Measurements from ENCODE around the gene SESN3. TPM values are rescaled to one million over a fixed set of nuclear protein-coding genes. Genes with fewer than 3 reads are reported as not detected.
"Not testable (repeated sequence)": the region's sequence is repeated elsewhere in the genome, so short reads cannot be mapped to it uniquely, and the experiment has no call there.

SESN3 gene
- polyA plus RNA-seq, 1 of the 3 experiments (the other 2 are of a cell fraction): 1.7 TPM

- ChIA-PET POLR2A (no interaction called here), CTCF (interaction anchor here (0.9 to 2.1 kb wide), 6 partner anchors 26 to 477 kb away, joined by 3 to 8 read pairs (median 3); no protein-coding TSS in a partner anchor)
- Histone ChIP-seq H3K27me3 (ENCODE audit: insufficient read depth) (no peaks in the 10 kb centered on the region), H3K9ac (peak overlapping the region; percentile 55; the same call in 1 of the 2 replicates), H3K4me2 (peak overlapping the region; percentile 74), H3K9me2 (no peaks in the 10 kb centered on the region), H3F3A (replicated peaks; ENCODE audit: insufficient read depth) (peaks cover 12% of the 10 kb centered on the region), H3K79me2 (ENCODE audit: insufficient read depth) (no peaks in the 10 kb centered on the region), H3K4me1 (ENCODE audit: control insufficient read depth in 1 of 2, insufficient read depth in 2 of 2, low read depth in 1 of 2, low read length in 1 of 2) (peaks cover 11 to 18% of the 10 kb centered on the region in 2 experiments; a peak in 3 of 4 replicates), H3K27ac (ENCODE audit: low read depth in 2 of 2, low read length in 1 of 2) (peak overlapping the region; percentile 20 to 76; a peak in 3 of 4 replicates), H2AFZ (ENCODE audit: low read depth) (peak overlapping the region; percentile 73; the same call in 1 of the 2 replicates), H3K36me3 (replicated peaks in 1 of 2; ENCODE audit: control insufficient read depth in 1 of 2, insufficient read depth in 2 of 2, low read length in 1 of 2) (no peaks in the 10 kb centered on the region), H3K4me3 (ENCODE audit: low read depth in 2 of 2, low read length in 1 of 2) (peak overlapping the region; percentile 79 to 91), H3K9me3 (no peaks in the 10 kb centered on the region), H4K20me1 (ENCODE audit: insufficient read depth) (no peaks in the 10 kb centered on the region)
- TF ChIP-seq, protein P1, sequence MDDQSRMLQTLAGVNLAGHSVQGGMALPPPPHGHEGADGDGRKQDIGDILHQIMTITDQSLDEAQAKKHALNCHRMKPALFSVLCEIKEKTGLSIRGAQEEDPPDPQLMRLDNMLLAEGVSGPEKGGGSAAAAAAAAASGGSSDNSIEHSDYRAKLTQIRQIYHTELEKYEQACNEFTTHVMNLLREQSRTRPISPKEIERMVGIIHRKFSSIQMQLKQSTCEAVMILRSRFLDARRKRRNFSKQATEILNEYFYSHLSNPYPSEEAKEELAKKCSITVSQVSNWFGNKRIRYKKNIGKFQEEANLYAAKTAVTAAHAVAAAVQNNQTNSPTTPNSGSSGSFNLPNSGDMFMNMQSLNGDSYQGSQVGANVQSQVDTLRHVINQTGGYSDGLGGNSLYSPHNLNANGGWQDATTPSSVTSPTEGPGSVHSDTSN (IDR thresholded peaks at IDR 0.05): peak; percentile 82
- peak; percentile 6; the same call in 1 of the 2 replicates for TF ChIP-seq JUND (IDR thresholded peaks at IDR 0.05)
- no peak for TF ChIP-seq FOXM1 (IDR thresholded peaks at IDR 0.05; ENCODE audit: low read depth)
- DNase-seq: no peak
- WGBS (ENCODE audit: low lambda C conversion rate): 3% methylated on average over 12 of the region's 12 CpGs
These were observed 1.6 kb downstream of the SESN3 start for GRCh38 chr11:95229199-95229992.

DNA sequence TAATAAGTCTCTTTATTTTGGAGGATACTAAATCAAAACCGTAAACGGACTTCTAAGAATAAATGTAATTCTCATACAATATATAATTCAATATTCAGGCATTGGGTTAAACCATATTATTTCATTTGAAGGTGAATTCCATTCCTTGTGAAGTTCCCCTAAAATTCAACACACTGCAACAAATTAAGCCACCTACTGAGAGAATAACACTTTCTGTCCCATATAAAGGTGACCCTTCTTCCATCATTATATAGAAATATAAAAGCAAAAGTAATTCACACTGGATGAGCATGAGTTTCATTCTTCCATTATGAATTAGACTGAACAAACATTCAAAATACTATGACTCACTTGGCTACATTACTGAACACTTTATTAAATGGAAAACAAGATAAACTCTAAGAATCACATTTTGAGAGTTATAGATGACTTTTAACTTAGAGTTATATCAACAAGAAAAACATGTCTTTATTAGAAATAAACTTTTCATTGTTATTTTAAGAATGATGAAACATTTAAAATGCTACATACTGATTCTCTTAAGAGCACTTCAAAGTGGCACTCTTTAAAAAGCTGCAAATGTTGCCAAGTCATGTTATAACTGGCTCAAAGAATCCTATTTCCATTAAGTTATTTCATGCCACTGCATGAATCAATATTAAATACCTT is 2.8 kb downstream of the SESN3 start:
- no peaks in the 10 kb centered on the region for H3K27me3 ChIP-seq (ENCODE audit: insufficient read depth)
- peaks cover 12% of the 10 kb centered on the region for H3F3A ChIP-seq (replicated peaks; ENCODE audit: insufficient read depth)
- H3K4me3 ChIP-seq (ENCODE audit: low read depth in 2 of 2, low read length in 1 of 2): peak overlapping the region in 1 of 2 experiments; percentile 79; a peak in 2 of 4 replicates
- WGBS (ENCODE audit: low lambda C conversion rate): 95% methylated on average over 2 of the region's 2 CpGs
- no peak for DNase-seq
- no peaks in the 10 kb centered on the region for H3K79me2 ChIP-seq (ENCODE audit: insufficient read depth)
- 0 out of 2 replicates have a peak overlapping the region, but pooled peaks have one; percentile 11 for H2AFZ ChIP-seq (ENCODE audit: low read depth)
- peak overlapping the region in 1 of 2 experiments; percentile 15; a peak in 1 of 4 replicates for H3K27ac ChIP-seq (ENCODE audit: low read depth in 2 of 2, low read length in 1 of 2)
- TF ChIP-seq USF1 (IDR thresholded peaks at IDR 0.05; ENCODE audit: borderline replicate concordance, low read depth) (no peak), YY1 (IDR thresholded peaks at IDR 0.05; ENCODE audit: low read depth) (no peak), FOSL2 (IDR thresholded peaks at IDR 0.05; ENCODE audit: borderline replicate concordance, low read depth) (peak; percentile 45; the same call in 1 of the 2 replicates)
- no peaks in the 10 kb centered on the region for H4K20me1 ChIP-seq (ENCODE audit: insufficient read depth)
- no peaks in the 10 kb centered on the region for H3K9me3 ChIP-seq
- H3K36me3 ChIP-seq (replicated peaks in 1 of 2; ENCODE audit: control insufficient read depth in 1 of 2, insufficient read depth in 2 of 2, low read length in 1 of 2): no peaks in the 10 kb centered on the region
- ChIA-PET CTCF (interaction anchor here (0.6 to 2.1 kb wide), 3 partner anchors 39 to 477 kb away, joined by 3 to 8 read pairs (median 6); no protein-coding TSS in a partner anchor), POLR2A (no interaction called here)
- peaks cover 11 to 18% of the 10 kb centered on the region in 2 experiments; a peak in 3 of 4 replicates for H3K4me1 ChIP-seq (ENCODE audit: control insufficient read depth in 1 of 2, insufficient read depth in 2 of 2, low read depth in 1 of 2, low read length in 1 of 2)
- no peak overlapping the region for H3K9ac ChIP-seq
- H3K4me2 ChIP-seq: peak overlapping the region; percentile 74
- no peaks in the 10 kb centered on the region for H3K9me2 ChIP-seq

- H3K27ac ChIP-seq (ENCODE audit: low read depth in 2 of 2, low read length in 1 of 2); H3K9me3 ChIP-seq; H4K20me1 ChIP-seq (ENCODE audit: insufficient read depth); CTCF ChIA-PET; DNase-seq; H3K9ac ChIP-seq; H3K4me2 ChIP-seq; H3K36me3 ChIP-seq (replicated peaks in 1 of 2; ENCODE audit: control insufficient read depth in 1 of 2, insufficient read depth in 2 of 2, low read length in 1 of 2); H3K27me3 ChIP-seq (ENCODE audit: insufficient read depth); H3K79me2 ChIP-seq (ENCODE audit: insufficient read depth); H2AFZ ChIP-seq (ENCODE audit: low read depth); H3K4me3 ChIP-seq (ENCODE audit: low read depth in 2 of 2, low read length in 1 of 2); POLR2A ChIA-PET; H3K9me2 ChIP-seq: not testable (repeated sequence)
- 88% methylated on average over 6 of the region's 6 CpGs for WGBS (ENCODE audit: low lambda C conversion rate)
- H3F3A ChIP-seq (replicated peaks; ENCODE audit: insufficient read depth): peaks cover 12% of the 10 kb centered on the region
- peaks cover 7 to 11% of the 10 kb centered on the region in 2 experiments; a peak in 3 of 4 replicates for H3K4me1 ChIP-seq (ENCODE audit: control insufficient read depth in 1 of 2, insufficient read depth in 2 of 2, low read depth in 1 of 2, low read length in 1 of 2)
These were observed 3.9 kb downstream of the SESN3 start for GRCh38 chr11:95227060-95227459.

Measured in SK-N-SH (cell line).